ENCODE data around the gene SERPINE2.
A peak's percentile ranks its signal among the peaks of the same experiment; 100 is the strongest.

SERPINE2 gene

GRCh38 chr2:223973606-223974005 lies 65.5 kb downstream of the SERPINE2 start:
- no peak for DNase-seq (ENCODE audit: low spot score)

GRCh38 chr2:223972656-223973102 lies 66.4 kb downstream of the SERPINE2 start:
- DNase-seq (ENCODE audit: low spot score), result no peak

DNA sequence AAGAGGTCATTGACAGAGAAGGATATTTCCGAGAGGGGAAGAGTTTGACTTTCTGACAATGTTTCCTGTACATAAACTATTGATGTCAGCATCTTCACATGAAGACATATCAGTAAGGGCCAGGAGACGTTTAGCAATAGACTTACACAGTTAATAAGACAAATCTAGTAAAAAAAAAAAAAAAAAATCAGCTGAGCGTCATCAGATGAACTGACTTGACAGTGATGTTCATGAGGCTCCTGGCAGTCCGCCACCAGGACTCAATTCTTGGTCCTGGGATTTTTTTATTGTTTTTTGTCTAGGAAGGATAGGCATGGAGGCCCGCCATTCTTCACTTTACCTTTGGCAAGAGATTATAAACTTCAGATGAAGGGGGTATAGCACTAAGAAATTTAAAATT lies 67.4 kb downstream of the SERPINE2 start:
- DNase-seq (ENCODE audit: low spot score), result no peak

GRCh38 chr2:223970343-223971128 lies 68.5 kb downstream of the SERPINE2 start:
- peak; percentile 64 for DNase-seq (ENCODE audit: low spot score)

DNA sequence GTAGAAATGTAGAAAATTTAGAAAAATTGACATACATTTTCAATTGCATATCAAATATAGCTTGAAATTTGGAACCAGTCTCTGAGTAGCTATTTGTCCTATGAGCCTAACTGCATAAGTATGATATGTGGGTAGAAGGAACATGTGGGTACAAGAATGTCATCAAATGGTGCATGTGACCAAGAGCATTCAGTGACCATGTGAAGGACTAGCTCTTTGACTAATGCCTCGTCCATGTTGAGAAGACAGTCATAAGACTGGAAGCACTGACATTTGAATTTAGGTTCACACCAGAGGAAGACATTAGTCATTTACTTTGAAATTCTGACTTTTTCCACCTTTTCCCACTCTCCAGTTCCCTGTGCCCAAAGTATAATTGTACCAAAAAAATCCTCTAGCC lies 69.2 kb downstream of the SERPINE2 start:
- no peak for DNase-seq (ENCODE audit: low spot score)

- DNase-seq (ENCODE audit: low spot score), result no peak
These were observed 69.8 kb downstream of the SERPINE2 start for GRCh38 chr2:223969315-223969714.

GRCh38 chr2:223967981-223968380 lies 71.1 kb downstream of the SERPINE2 start:
- no peak for DNase-seq (ENCODE audit: low spot score)

GRCh38 chr2:223959688-223960087 lies 79.4 kb downstream of the SERPINE2 start:
- DNase-seq (ENCODE audit: low spot score), result no peak

- peak; percentile 97 for DNase-seq (ENCODE audit: low spot score)
These were observed 81.8 kb downstream of the SERPINE2 start, which contains the start of gene MRPL44 for GRCh38 chr2:223957092-223957851. TSS of gene MRPL44 (plus strand) at chr2:223957463. CDS start at chr2:223957473, 10 bp downstream.

DNA sequence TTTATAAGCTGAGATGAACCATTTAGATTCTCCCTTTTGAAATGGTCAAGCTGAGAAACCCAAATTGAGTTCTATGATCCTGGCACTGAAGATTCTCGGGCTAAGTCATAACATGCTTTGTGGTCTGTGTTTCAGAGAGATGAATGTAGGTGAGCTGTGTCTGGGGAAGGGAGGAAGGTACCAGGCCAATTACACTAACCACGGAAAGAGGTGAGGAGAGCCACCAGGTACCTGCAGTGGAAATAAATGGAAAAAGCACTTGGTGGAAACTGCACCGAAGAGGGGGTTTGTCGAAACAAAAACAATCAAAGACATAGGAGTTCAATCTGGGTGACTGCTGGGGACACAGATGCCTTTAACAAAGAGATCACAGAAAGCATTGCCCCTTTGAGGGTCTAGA lies 82.8 kb downstream of the SERPINE2 start:
- DNase-seq (ENCODE audit: low spot score), result no peak

DNA sequence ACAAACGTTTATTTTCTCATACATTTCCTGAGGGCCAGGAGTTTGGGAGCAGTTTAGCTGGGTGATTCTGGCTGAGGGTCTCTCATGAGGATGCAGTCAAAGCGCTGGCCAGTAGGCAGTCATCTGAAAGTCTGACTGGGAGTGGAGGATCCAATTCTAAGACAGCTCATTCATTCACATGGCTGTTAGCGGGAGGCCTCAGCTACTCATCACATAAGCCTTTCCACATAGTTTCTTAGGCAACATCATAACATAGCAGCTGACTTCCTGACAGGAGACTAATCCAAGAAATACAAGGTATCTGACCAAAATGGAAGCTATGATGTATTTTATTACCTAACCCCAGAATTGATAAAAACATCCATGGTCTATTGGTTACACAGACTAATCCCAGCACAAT lies 84.7 kb downstream of the SERPINE2 start:
- no peak for DNase-seq (ENCODE audit: low spot score)

DNA sequence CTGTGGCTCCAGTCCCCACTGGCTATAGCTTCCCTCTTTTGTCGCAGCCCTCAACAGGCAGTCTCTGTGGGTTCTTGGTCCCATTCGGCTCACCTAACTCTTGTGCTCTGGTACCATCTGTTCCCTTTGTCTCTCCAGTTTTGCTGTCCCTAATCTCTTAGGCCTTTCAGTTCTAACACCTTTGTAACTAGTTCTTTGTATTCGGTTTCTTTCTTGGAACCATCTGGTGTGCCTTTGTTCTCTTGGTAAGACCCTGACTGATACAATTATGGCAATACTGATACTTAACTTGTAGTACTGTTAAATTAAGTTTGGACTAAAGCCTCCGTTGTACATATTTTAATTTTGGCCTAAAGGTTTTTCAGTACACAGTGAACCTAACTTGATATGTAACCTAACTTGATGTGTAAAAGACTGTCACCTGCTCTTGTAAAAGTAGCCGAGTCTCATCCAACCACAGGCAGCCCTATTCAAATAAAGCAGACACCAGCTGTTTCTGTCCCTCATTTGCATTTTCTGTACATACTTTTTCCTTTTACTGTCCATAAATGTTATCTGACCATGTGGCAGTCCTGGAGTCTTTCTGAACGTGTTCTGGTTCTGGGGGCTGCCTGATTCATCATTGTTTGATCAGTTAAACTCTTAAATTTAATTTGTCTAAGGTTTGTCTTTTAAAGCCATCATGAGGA lies 86.7 kb downstream of the SERPINE2 start:
- DNase-seq (ENCODE audit: low spot score), result no peak

DNA sequence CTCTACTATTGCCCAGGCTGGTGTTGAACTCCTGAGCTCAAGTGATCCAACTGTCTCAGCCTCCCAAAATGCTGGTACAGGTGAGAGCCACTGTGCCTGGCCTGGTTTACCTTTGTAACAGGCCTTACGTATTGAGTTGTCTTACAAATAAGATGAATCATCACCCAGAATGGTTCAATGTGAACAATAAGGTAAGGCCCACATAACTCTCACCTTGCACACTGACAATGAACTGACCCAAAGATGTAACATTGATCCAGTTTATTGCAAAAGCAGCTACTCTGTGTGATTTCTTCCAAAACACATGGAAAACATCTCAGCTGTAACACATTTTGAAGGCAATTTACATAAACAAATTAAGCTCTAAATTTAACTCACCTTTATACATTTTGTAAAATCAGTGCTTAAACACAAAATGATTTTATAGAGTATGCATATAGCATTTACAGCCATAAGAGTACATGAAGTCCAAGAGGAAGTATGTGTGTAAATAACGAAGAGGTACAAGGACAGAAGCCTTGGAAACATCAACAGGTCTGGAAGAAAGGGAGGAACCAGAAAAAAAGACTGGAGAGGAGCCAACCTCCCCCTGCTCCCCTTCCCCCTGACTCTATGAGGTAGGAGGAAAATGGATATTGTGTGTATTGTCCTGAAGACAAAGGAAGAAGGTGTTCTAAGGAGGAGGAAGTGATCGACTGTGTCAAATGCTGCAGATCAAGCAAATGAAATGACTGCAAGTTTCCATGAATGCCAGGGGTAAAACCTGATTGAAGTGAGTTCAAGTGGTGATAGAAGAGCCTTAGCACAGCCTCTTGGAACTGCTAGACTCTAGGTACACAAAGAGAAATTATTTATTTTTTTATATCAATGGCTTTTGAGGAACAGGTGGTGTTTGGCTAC lies 88.4 kb downstream of the SERPINE2 start:
- no peak for DNase-seq (ENCODE audit: low spot score)

DNA sequence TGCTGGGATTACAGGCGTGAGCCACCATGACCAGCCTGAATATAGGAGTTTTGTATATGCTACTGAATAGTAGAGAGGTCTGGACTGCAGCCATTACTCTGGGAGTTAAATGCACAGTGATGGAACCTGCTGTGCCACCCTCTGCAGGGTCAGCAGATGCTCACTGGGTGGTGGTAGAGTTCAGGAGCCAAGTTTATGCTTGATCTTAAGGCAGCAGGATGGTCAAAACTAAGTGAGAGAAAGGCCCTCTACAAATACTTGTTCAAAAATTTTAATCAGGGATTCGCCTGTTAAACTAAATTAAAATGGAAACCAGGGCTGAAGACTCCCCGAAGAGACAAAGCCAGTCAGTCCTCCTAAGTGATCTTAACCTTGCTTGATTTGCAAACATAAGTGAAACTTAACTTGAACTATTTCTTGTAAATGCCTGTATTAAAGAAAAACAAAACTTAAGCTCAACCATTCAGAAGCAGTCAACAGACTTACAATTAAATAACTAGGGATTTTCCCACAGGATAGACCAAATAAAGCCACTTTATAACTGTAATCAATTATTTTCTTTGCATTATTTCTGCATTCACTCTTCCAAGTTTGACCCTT lies 89.7 kb downstream of the SERPINE2 start:
- DNase-seq (ENCODE audit: low spot score), result no peak

GRCh38 chr2:223947711-223948205 lies 91.3 kb downstream of the SERPINE2 start:
- DNase-seq (ENCODE audit: low spot score), result no peak

DNA sequence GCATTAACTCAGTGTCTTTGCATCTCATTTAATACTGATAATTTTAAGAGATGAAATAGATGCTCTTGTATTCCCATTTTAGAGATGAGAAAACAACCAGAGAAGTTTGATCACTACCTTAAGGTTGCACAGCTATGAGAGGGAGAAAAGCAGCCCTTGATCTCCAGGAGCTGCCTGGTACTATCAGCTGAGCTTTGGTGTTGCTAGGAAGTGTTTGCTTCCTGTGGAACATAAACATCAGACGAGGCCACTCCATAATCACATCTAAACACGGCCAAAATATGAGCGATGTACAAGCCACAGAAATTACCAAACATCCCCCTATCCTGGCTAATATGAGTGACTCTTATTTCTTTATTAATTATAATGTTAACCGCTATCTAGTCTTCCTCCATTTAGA lies 93.3 kb downstream of the SERPINE2 start:
- DNase-seq (ENCODE audit: low spot score), result no peak

- peak; percentile 91 for DNase-seq (ENCODE audit: low spot score)
These were observed 94.2 kb downstream of the SERPINE2 start, which contains the start of gene WDFY1 for GRCh38 chr2:223944703-223945531. TSS of gene WDFY1 (minus strand) at chr2:223945335. CDS start at chr2:223945284, 51 bp downstream.

GRCh38 chr2:223944166-223944702 lies 94.9 kb downstream of the SERPINE2 start:
- DNase-seq (ENCODE audit: low spot score), result no peak

GRCh38 chr2:223943561-223944008 lies 95.5 kb downstream of the SERPINE2 start:
- DNase-seq (ENCODE audit: low spot score), result no peak
